Measurements from ENCODE around the gene PDZRN4.

PDZRN4 gene

GRCh38 chr12:41409628-41410027 is 221.5 kb downstream of the PDZRN4 start:
- no peak for TF ChIP-seq SIN3A (IDR thresholded peaks at IDR 0.05; ENCODE audit: borderline replicate concordance, insufficient read depth, low read length)

- TF ChIP-seq TAF1 (IDR thresholded peaks at IDR 0.05; ENCODE audit: borderline replicate concordance, insufficient read depth, low read length) (no peak), SIN3A (IDR thresholded peaks at IDR 0.05; ENCODE audit: borderline replicate concordance, insufficient read depth, low read length) (no peak)
Observed at GRCh38 chr12:41418586-41418985, 230.5 kb downstream of the PDZRN4 start.

GRCh38 chr12:41419131-41419893 is 231.2 kb downstream of the PDZRN4 start:
- TF ChIP-seq, protein P1, sequence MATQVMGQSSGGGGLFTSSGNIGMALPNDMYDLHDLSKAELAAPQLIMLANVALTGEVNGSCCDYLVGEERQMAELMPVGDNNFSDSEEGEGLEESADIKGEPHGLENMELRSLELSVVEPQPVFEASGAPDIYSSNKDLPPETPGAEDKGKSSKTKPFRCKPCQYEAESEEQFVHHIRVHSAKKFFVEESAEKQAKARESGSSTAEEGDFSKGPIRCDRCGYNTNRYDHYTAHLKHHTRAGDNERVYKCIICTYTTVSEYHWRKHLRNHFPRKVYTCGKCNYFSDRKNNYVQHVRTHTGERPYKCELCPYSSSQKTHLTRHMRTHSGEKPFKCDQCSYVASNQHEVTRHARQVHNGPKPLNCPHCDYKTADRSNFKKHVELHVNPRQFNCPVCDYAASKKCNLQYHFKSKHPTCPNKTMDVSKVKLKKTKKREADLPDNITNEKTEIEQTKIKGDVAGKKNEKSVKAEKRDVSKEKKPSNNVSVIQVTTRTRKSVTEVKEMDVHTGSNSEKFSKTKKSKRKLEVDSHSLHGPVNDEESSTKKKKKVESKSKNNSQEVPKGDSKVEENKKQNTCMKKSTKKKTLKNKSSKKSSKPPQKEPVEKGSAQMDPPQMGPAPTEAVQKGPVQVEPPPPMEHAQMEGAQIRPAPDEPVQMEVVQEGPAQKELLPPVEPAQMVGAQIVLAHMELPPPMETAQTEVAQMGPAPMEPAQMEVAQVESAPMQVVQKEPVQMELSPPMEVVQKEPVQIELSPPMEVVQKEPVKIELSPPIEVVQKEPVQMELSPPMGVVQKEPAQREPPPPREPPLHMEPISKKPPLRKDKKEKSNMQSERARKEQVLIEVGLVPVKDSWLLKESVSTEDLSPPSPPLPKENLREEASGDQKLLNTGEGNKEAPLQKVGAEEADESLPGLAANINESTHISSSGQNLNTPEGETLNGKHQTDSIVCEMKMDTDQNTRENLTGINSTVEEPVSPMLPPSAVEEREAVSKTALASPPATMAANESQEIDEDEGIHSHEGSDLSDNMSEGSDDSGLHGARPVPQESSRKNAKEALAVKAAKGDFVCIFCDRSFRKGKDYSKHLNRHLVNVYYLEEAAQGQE (IDR thresholded peaks at IDR 0.05; ENCODE audit: insufficient read depth in 1 of 2, low read depth in 2 of 2, low read length in 2 of 2): no peak
- no peak for TF ChIP-seq FOXP2 (optimal IDR thresholded peaks at IDR 0.05; ENCODE audit: borderline replicate concordance, extremely low read depth, extremely low read length, insufficient read depth)
- TF ChIP-seq SIN3A (IDR thresholded peaks at IDR 0.05; ENCODE audit: borderline replicate concordance, insufficient read depth, low read length): no peak
- no peak for TF ChIP-seq TAF1 (IDR thresholded peaks at IDR 0.05; ENCODE audit: borderline replicate concordance, insufficient read depth, low read length)
- no peak for TF ChIP-seq POLR2AphosphoS5 (IDR thresholded peaks at IDR 0.05; ENCODE audit: low read depth, low read length)

DNA sequence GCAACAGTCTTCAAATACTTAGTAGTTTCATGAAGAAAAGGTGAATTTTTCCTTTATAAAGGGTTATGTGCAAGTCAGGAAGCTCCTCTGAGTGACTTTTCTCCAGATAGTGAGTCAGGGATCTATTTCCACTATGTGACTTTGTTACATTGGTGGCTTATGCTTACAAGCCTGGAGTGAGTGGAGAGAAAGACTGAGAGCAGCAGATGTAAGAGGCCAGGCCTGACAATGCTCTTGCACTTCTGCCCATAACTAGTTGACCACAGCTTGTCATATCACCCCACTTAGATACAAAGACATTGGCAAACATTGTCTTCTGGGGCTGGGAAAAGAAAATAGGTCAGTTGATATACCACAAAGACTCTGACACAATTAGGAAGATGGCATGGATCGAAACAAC is 236.5 kb downstream of the PDZRN4 start:
- TF ChIP-seq TAF1 (IDR thresholded peaks at IDR 0.05; ENCODE audit: borderline replicate concordance, insufficient read depth, low read length) (no peak), SIN3A (IDR thresholded peaks at IDR 0.05; ENCODE audit: borderline replicate concordance, insufficient read depth, low read length) (no peak), FOXP2 (optimal IDR thresholded peaks at IDR 0.05; ENCODE audit: borderline replicate concordance, extremely low read depth, extremely low read length, insufficient read depth) (no peak), POLR2AphosphoS5 (IDR thresholded peaks at IDR 0.05; ENCODE audit: low read depth, low read length) (no peak)
- TF ChIP-seq, protein P1 (IDR thresholded peaks at IDR 0.05; ENCODE audit: insufficient read depth in 1 of 2, low read depth in 2 of 2, low read length in 2 of 2): no peak

GRCh38 chr12:41433460-41433859 is 245.3 kb downstream of the PDZRN4 start:
- TF ChIP-seq, protein P1 (IDR thresholded peaks at IDR 0.05; ENCODE audit: insufficient read depth in 1 of 2, low read depth in 2 of 2, low read length in 2 of 2): no peak
- TF ChIP-seq SIN3A (IDR thresholded peaks at IDR 0.05; ENCODE audit: borderline replicate concordance, insufficient read depth, low read length) (no peak), TAF1 (IDR thresholded peaks at IDR 0.05; ENCODE audit: borderline replicate concordance, insufficient read depth, low read length) (no peak), FOXP2 (optimal IDR thresholded peaks at IDR 0.05; ENCODE audit: borderline replicate concordance, extremely low read depth, extremely low read length, insufficient read depth) (no peak), POLR2AphosphoS5 (IDR thresholded peaks at IDR 0.05; ENCODE audit: low read depth, low read length) (no peak)

DNA sequence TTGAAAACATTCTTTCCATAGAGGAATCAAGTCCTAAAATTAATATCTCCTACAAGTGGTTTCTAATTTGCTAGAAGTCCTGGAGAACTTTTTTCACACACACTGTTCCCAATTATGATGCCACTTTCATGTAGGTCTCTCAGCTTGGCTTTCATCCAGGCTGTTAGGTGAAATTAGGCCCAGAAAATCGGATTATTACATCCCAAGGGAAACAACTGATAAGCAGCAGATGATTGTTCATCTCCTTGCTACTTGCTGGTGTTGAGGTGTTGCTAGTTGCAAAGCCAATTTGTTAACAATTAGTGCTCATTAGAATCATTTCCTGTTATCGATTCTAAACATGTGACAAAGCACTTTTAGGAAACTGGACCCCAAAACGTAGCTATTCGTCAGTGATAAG is 248.0 kb downstream of the PDZRN4 start:
- TF ChIP-seq, protein P1 (IDR thresholded peaks at IDR 0.05; ENCODE audit: insufficient read depth in 1 of 2, low read depth in 2 of 2, low read length in 2 of 2): no peak
- no peak for TF ChIP-seq TAF1 (IDR thresholded peaks at IDR 0.05; ENCODE audit: borderline replicate concordance, insufficient read depth, low read length)

All from PFSK-1 (cell line).